Astrocyte (in vitro differentiated cells and primary cell): ENCODE results near the gene P2RY6.

Experiments used
- EZH2 ChIP-seq: IDR thresholded peaks from 2 replicates; pipeline ENCODE4 v1.6.1; 2012; ENCODE audit warnings: mild to moderate bottlenecking, low read length, inconsistent platforms; ENCODE audit not compliant: insufficient read depth
- TF ChIP-seq, protein P1 (sequence below): IDR thresholded peaks from 2 replicates; pipeline ENCODE4 v1.5.1; 2011; ENCODE audit warnings: low read depth, mild to moderate bottlenecking, inconsistent platforms, low read length, moderate library complexity; ENCODE audit not compliant: insufficient read depth

DNA sequence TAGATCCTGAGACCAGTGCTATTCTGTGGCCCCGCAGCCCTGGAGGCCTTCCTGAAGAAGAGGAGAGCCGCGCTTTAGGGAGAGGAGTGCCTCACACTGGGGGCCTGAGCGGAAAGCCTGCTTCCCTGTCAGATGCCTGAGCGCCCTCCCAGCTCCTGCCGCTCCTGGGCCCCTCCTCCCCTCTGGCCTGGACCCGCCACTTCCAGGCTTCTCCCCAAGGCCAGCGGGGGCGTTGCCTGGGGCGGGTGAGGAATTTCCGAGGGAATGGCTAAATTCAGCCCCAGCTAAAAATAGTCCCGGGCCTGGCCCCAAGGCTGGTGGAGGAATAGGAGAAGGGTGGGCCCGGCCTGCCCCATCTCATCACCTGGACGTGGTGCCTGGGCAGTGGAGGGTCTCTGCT lies 51.3 kb downstream of the P2RY6 start:
- TF ChIP-seq, protein P1, sequence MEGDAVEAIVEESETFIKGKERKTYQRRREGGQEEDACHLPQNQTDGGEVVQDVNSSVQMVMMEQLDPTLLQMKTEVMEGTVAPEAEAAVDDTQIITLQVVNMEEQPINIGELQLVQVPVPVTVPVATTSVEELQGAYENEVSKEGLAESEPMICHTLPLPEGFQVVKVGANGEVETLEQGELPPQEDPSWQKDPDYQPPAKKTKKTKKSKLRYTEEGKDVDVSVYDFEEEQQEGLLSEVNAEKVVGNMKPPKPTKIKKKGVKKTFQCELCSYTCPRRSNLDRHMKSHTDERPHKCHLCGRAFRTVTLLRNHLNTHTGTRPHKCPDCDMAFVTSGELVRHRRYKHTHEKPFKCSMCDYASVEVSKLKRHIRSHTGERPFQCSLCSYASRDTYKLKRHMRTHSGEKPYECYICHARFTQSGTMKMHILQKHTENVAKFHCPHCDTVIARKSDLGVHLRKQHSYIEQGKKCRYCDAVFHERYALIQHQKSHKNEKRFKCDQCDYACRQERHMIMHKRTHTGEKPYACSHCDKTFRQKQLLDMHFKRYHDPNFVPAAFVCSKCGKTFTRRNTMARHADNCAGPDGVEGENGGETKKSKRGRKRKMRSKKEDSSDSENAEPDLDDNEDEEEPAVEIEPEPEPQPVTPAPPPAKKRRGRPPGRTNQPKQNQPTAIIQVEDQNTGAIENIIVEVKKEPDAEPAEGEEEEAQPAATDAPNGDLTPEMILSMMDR = no peak
- no peak for TF ChIP-seq EZH2
